ENCODE measurements around the gene ZNF157.
"Not testable (repeated sequence)": the region's sequence is repeated elsewhere in the genome, so short reads cannot be mapped to it uniquely, and the experiment has no call there.

ZNF157 gene

DNA sequence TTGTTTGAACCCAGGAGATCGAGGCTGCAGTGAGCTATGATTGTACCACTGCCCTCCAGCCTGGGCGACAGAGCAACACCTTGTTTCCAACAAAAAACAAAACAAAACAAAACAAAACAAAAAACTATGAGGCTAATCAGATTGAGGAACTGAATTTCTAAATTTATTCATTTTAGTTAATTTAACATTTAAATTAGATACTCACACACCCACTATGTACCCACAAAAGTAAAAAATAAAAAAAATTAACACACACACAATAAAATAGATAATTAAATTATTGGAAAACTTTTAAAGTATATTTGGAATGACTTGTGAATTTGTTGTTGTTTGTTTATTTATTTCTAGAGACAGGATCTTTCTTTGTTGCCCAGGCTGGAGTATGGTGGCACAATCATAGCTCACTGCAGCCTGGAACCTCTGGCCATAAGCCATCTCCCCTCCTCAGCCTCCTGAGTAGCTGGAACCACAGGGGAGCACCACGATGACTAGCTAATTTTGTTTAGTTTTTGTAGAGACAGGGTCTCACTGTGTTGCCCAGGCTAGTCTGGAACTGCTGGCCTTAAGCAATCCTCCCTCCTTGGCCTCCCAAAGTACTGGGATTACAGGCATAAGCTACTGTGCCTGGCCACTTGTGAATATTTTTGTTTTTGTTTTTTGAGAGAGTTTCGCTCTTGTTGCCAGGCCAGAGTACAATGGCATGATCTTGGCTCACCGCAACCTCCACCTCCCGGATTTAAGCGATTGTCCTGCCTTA is 9.8 kb upstream of the ZNF157 start:
- no peak overlapping the region for H3K4me3 ChIP-seq (ENCODE audit: low read depth, low read length)
- TF ChIP-seq, protein P1, sequence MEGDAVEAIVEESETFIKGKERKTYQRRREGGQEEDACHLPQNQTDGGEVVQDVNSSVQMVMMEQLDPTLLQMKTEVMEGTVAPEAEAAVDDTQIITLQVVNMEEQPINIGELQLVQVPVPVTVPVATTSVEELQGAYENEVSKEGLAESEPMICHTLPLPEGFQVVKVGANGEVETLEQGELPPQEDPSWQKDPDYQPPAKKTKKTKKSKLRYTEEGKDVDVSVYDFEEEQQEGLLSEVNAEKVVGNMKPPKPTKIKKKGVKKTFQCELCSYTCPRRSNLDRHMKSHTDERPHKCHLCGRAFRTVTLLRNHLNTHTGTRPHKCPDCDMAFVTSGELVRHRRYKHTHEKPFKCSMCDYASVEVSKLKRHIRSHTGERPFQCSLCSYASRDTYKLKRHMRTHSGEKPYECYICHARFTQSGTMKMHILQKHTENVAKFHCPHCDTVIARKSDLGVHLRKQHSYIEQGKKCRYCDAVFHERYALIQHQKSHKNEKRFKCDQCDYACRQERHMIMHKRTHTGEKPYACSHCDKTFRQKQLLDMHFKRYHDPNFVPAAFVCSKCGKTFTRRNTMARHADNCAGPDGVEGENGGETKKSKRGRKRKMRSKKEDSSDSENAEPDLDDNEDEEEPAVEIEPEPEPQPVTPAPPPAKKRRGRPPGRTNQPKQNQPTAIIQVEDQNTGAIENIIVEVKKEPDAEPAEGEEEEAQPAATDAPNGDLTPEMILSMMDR (IDR thresholded peaks at IDR 0.05; ENCODE audit: low read depth, low read length), result no peak

DNA sequence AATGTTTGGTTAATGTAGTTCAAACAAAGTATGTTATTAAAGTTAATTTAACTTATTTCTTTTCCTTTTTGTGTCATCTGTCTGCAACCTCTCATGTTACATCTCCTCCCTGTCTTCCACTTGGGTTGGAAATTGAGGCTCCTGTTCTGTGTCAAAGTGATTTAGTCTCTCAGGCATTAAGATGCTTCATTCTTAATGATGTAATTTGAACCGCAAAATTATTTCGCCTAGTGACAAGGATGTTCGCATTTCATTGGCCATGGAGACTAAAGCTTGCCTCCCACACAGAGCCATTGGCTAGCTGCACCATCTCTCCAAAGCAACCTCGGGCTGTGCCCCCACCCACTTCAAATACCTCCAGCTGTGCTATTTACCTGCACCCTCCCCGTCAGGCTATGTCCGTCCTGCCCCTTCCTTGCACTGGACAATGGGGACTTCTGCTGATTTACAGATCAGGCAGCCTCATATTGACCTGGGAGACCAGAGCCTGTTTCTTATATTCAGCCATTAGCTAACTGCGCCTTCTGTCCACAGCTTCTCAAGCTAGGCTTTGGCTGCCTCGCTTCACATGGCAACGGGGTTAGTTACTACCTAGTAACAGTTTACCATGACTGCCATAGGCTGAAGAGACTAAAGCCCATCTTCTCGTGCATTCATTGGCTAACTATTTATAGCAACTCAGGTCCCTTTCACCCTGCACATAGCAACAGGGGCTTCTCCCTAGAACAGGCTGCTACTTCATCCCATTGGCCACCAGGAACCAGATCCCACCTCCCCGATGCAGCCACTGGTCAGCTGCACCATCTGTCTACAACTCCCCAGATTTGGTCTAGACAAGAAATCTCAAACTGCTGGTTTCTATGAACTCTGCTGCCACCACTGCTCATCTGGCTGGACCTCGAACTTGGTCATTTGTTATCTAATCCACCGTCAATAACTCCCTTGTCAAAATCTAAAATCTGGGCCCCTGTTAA is 8.6 kb upstream of the ZNF157 start:
- peak overlapping the region; percentile 37 for H3K4me3 ChIP-seq (ENCODE audit: low read depth, low read length)

DNA sequence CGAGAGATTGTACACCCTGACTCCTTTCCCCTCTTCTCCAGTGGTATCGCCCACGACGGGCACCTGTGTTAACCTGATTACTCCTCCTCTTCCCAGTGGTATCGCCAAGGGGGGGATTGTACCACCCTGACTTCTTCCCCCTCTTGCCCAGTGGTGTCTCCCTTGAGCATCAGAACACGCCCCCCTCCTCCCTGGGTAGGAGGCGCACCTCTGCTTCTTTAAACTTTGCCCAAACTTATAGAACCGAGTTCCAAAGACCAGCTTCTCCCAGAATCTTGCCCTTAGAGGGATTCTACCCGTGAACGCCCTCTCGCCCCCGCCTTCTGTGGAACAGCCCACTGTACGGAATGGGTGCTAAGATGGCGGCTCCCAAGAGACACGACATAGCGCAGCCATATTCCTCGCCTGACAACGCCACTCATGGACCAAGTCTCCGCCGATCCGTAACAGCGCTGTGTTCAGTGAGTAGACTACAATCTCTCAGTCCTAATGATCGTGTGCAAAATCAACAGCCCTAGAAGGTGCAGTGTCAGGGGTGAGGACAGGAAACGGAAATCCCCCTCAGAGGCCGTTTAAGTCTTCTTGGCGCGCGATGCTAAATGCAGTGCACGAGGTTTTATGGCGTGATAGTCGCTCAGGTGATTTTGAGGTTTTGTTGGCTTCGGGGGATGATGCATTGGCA is 4.2 kb upstream of the ZNF157 start:
- TF ChIP-seq, protein P1 (IDR thresholded peaks at IDR 0.05; ENCODE audit: low read depth, low read length), result no peak
- H3K4me3 ChIP-seq (ENCODE audit: low read depth, low read length), result peak overlapping the region; percentile 49

More for the DNA sequence above, 8.6 kb upstream of the ZNF157 start:
- TF ChIP-seq, protein P1 (IDR thresholded peaks at IDR 0.05; ENCODE audit: low read depth, low read length), result no peak

DNA sequence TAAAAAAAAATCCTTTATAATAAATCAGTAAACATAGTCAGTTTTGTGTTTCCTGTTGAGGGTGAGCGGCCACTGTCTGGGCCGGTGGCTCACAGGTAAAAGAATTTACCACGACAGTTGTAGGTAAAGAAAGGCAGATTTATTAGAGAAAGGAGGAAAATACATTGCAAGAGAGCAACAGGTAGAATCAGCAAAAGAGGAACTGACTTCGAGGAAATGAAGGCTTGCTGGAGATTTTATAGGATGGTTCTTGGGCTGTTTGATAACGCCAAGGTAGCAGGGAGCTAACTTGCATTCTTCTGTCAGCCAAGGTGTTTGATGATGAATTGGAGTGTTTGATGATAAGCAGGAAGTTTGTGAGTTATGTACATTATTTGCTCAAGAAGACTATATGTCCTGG is 2.8 kb downstream of the ZNF157 start:
- TF ChIP-seq, protein P1 (IDR thresholded peaks at IDR 0.05; ENCODE audit: low read depth, low read length), result no peak
- no peak overlapping the region for H3K4me3 ChIP-seq (ENCODE audit: low read depth, low read length)

DNA sequence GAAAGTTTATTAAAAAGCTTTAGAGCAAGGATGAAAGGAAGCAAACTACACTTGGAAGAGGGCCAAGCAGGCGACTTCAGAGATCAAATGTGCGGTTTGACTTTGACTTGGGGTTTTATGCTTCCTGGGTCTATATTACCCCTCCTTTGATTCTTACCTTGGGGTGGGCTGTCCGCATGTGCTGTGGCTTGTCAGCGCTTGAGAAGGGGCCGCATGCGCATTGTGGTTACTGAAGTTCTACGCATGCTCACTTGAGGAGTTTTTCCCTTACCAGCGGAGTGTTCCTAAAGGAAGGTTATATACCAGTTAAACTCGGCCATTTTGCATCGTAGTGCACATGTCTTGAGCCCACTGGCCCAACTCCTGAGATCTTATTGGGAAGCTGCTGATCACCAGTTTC is 9.9 kb downstream of the ZNF157 start:
- no peak overlapping the region for H3K4me3 ChIP-seq (ENCODE audit: low read depth, low read length)
- TF ChIP-seq, protein P1 (IDR thresholded peaks at IDR 0.05; ENCODE audit: low read depth, low read length), result no peak

DNA sequence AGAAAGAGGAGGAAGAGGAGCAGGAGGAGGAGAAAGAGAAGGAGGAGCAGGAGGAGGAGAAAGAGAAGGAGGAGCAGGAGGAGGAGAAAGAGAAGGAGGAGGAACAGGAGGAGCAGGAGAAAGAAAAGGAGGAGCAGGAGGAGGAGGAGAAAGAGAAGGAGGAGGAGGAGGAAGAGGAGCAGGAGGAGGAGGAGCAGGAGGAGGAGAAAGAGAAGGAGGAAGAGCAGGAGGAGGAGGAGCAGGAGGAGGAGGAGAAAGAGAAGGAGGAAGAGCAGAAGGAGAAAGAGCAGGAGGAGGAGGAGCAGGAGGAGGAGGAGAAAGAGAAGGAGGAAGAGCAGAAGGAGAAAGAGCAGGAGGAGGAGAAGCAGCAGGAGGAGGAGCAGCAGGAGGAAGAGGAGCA is 10.5 kb downstream of the ZNF157 start:
- H3K4me3 ChIP-seq (ENCODE audit: low read depth, low read length), result not testable (repeated sequence)

DNA sequence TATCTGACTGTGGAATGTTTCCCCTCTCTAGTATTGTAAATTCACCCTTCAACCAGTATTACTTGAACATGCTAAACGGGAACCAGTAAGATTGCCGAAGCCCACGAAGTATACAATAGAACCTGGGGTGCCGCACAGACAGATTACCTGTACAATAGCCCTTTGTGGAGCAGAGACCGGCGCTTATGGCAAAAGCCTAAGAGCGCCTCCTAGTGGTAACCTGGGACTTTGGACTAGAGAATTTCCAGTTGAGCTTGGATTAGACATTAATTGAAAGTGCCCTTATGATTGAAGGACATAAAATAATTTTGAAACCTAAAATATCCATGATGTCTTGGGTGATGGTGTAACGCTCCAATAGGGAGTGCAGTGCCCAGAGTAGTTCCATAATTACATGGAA is 14.1 kb downstream of the ZNF157 start:
- TF ChIP-seq, protein P1 (IDR thresholded peaks at IDR 0.05; ENCODE audit: low read depth, low read length), result peak; percentile 81
- no peak overlapping the region for H3K4me3 ChIP-seq (ENCODE audit: low read depth, low read length)

Data from WI38 (cell line).